Gastrocnemius medialis (tissue), 4 donors: ENCODE measurements around the gene SCAI. TPM values are rescaled to one million over a fixed set of nuclear protein-coding genes. Genes with fewer than 3 reads are reported as not detected.

Experiments
- ATAC-seq, 2 donors: fragments of 150-250 bp; one replicate each; pipeline ENCODE4 v1.9.1; 2016
- DNase-seq, 2 donors: peaks; one replicate each; pipeline ENCODE4 v3.0.0-alpha.2; 2019
- H3K27ac ChIP-seq, 4 donors: fragments of 200-600 bp; sonication (generic); 1 replicate in 1 of 4; 2 replicates in 3 of 4; pipeline ENCODE4 v1.5.1; 2016 to 2018; ENCODE audit warnings: mild to moderate bottlenecking in 2 of 4, moderate library complexity in 1 of 4
- H3K27me3 ChIP-seq, 3 donors: fragments of 200-600 bp; sonication (generic) in 2 of 3; 1 replicate in 1 of 3; 2 replicates in 2 of 3; pipeline versions ENCODE4 v1.5.1 to v1.6.0; 2016 to 2019; ENCODE audit warnings: mild to moderate bottlenecking in 1 of 3, moderate library complexity in 1 of 3
- H3K36me3 ChIP-seq, 2 donors: fragments of 200-600 bp; sonication (generic) in 1 of 2; one replicate each; pipeline ENCODE4 v1.5.1; 2017 to 2018
- H3K4me1 ChIP-seq, 2 donors: fragments of 200-600 bp; sonication (generic) in 1 of 2; one replicate each; pipeline ENCODE4 v1.5.1; 2016 to 2017; ENCODE audit warnings: mild to moderate bottlenecking in 2 of 2
- H3K4me3 ChIP-seq, 4 donors: fragments of 200-600 bp; sonication (generic) in 3 of 4; 1 replicate in 1 of 4; 2 replicates in 3 of 4; pipeline ENCODE4 v1.5.1; 2016 to 2019; ENCODE audit warnings: mild to moderate bottlenecking in 2 of 4
- H3K9me3 ChIP-seq, 3 donors: fragments of 200-600 bp; sonication (generic) in 2 of 3; 1 replicate in 1 of 3; 2 replicates in 2 of 3; pipeline ENCODE4 v1.5.1; 2016 to 2019
- CTCF ChIP-seq, 5 experiments: fragments of 450-650 bp in 3 of 5; fragments of 200-600 bp in 2 of 5; sonication (generic) in 2 of 5; IDR thresholded peaks in 4 of 5; conservative IDR thresholded peaks in 1 of 5; 1 replicate in 4 of 5; 2 replicates in 1 of 5; pipeline ENCODE4 v1.5.1; 2016 to 2019; ENCODE audit warnings: antibody characterized with exemption in 5 of 5, mild to moderate bottlenecking in 3 of 5, moderate library complexity in 3 of 5
- POLR2A ChIP-seq, 2 donors: fragments of 450-650 bp; IDR thresholded peaks; one replicate each; pipeline ENCODE4 v1.6.1; 2017; ENCODE audit warnings: antibody characterized with exemption in 2 of 2, mild to moderate bottlenecking in 2 of 2, moderate library complexity in 2 of 2
- in situ Hi-C, 4 donors: fragments of 200-750 bp; cut with MboI; loops; one replicate each; pipeline versions ENCODE4 v1.15.0 to v1.8.0; 2017; ENCODE audit warnings: low sequenced_read_pairs in 4 of 4
- intact Hi-C: fragments of 100-400 bp; cut with DNase I; formaldehyde crosslinking; loops from one replicate; pipeline ENCODE4 v1.15.1; 2023; ENCODE audit warnings: low total_unique reads
- total RNA-seq, 4 donors: library from RNA; depleted of rRNA; stranded (reverse); fragments of >200 nt; gene quantifications; one replicate each; pipeline versions ENCODE4 v1.1.0 to v1.2.3, GENCODE V29; 2016

Gene SCAI
- total RNA-seq, 4 donors from 2014 or later, result 1.1 to 4.7 (median 3.4) TPM

- DNase-seq (no peak), ATAC-seq (no peak)
- no peaks in the 10 kb centered on the region for H3K9me3 ChIP-seq
- H3K36me3 ChIP-seq, result peaks cover 0 to 19% of the 10 kb centered on the region in 2 donors
- intact Hi-C loops, result no loop called here
- H3K27ac ChIP-seq, result no peak overlapping the region
- in situ Hi-C loops, result loop anchor here (10.0 to 25.0 kb wide), 3 partner anchors 201 to 383 kb away; partner anchors contain the start of genes GOLGA1 (in 3 of the 4) and NR6A1 (in 2 of the 4)
- no peak overlapping the region for H3K4me3 ChIP-seq
- no peaks in the 10 kb centered on the region for H3K27me3 ChIP-seq
- peaks cover 10 to 15% of the 10 kb centered on the region in 2 donors for H3K4me1 ChIP-seq
- TF ChIP-seq CTCF (IDR thresholded peaks at IDR 0.05 in 4 of 5, conservative IDR thresholded peaks at IDR 0.05 in 1 of 5) (no peak), POLR2A (IDR thresholded peaks at IDR 0.05) (no peak)
Measured at GRCh38 chr9:125145425-125145824, 2.1 kb upstream of the SCAI start.

GRCh38 chr9:125142560-125143376 lies 560 bp downstream of the SCAI start:
- DNase-seq, result no peak

GRCh38 chr9:125141751-125142150 lies 1.6 kb downstream of the SCAI start:
- no peak for TF ChIP-seq POLR2A (IDR thresholded peaks at IDR 0.05)
- TF ChIP-seq CTCF (IDR thresholded peaks at IDR 0.05 in 4 of 5, conservative IDR thresholded peaks at IDR 0.05 in 1 of 5), result no peak
- Histone ChIP-seq H3K9me3 (no peaks in the 10 kb centered on the region), H3K27ac (no peak overlapping the region), H3K36me3 (peaks cover 0 to 9% of the 10 kb centered on the region in 2 donors), H3K27me3 (no peaks in the 10 kb centered on the region), H3K4me1 (peaks cover 10 to 15% of the 10 kb centered on the region in 2 donors), H3K4me3 (no peak overlapping the region)
- ATAC-seq (no peak), DNase-seq (no peak)
- in situ Hi-C loops, result loop anchor here (5.0 to 25.0 kb wide), 4 partner anchors 197 to 379 kb away; partner anchors contain the start of genes GOLGA1 (in 4 of the 4) and NR6A1 (in 2 of the 4)
- intact Hi-C loops, result loop anchor here (5.0 kb wide), 2 partner anchors 274 to 369 kb away; partner anchors contain the start of gene NR6A1

More at GRCh38 chr9:125142560-125143376, 560 bp downstream of the SCAI start:
- ATAC-seq, result peak in 1 of 2 donors; percentile 20
- TF ChIP-seq POLR2A (IDR thresholded peaks at IDR 0.05), result no peak
- TF ChIP-seq CTCF (IDR thresholded peaks at IDR 0.05 in 4 of 5, conservative IDR thresholded peaks at IDR 0.05 in 1 of 5), result no peak
- H3K27me3 ChIP-seq, result no peaks in the 10 kb centered on the region
- H3K4me3 ChIP-seq, result peak overlapping the region; percentile 64 to 78 (median 76)
- H3K27ac ChIP-seq, result peak overlapping the region; percentile 61 to 81 (median 80)
- H3K4me1 ChIP-seq, result peaks cover 10 to 15% of the 10 kb centered on the region in 2 donors
- in situ Hi-C loops, result loop anchor here (5.0 to 25.0 kb wide), 4 partner anchors 198 to 380 kb away; partner anchors contain the start of genes GOLGA1 (in 4 of the 4) and NR6A1 (in 2 of the 4)
- intact Hi-C loops, result loop anchor here (1.0 to 5.0 kb wide), 4 partner anchors 39 to 370 kb away; partner anchors contain the start of genes GOLGA1 and NR6A1
- H3K9me3 ChIP-seq, result no peaks in the 10 kb centered on the region
- peaks cover 0 to 9% of the 10 kb centered on the region in 2 donors for H3K36me3 ChIP-seq

- in situ Hi-C loops (loop anchor here (5.0 to 25.0 kb wide), 4 partner anchors 196 to 379 kb away; partner anchors contain the start of genes GOLGA1 (in 4 of the 4) and NR6A1 (in 2 of the 4)), intact Hi-C loops (loop anchor here (5.0 kb wide), 2 partner anchors 274 to 369 kb away; partner anchors contain the start of gene NR6A1)
- ATAC-seq, result no peak
Measured at GRCh38 chr9:125141251-125141650, 2.1 kb downstream of the SCAI start.

More at GRCh38 chr9:125141251-125141650, 2.1 kb downstream of the SCAI start:
- DNase-seq, result no peak
- H3K4me1 ChIP-seq, result peaks cover 10 to 15% of the 10 kb centered on the region in 2 donors
- no peak overlapping the region for H3K27ac ChIP-seq
- no peaks in the 10 kb centered on the region for H3K9me3 ChIP-seq
- no peak overlapping the region for H3K4me3 ChIP-seq
- TF ChIP-seq CTCF (IDR thresholded peaks at IDR 0.05 in 4 of 5, conservative IDR thresholded peaks at IDR 0.05 in 1 of 5) (no peak), POLR2A (IDR thresholded peaks at IDR 0.05) (no peak)
- peaks cover 0 to 9% of the 10 kb centered on the region in 2 donors for H3K36me3 ChIP-seq
- no peaks in the 10 kb centered on the region for H3K27me3 ChIP-seq
